Measurements from ENCODE around the gene ARF6.

GRCh38 chr14:49918706-49919105, 25.8 kb downstream of the ARF6 start:
- TF ChIP-seq GATA2 (IDR thresholded peaks at IDR 0.05; ENCODE audit: low read depth, low read length) (no peak), GATA3 (IDR thresholded peaks at IDR 0.05; ENCODE audit: low read depth, low read length) (no peak)
